HepG2 (cell line): ENCODE measurements around the gene CCDC142. TPM values are rescaled to one million over a fixed set of nuclear protein-coding genes. Genes with fewer than 3 reads are reported as not detected.

Experiments
- AGO1 ChIP-seq: fragments of 200-400 bp; formaldehyde crosslinking; IDR thresholded peaks from 2 replicates; pipeline ENCODE4 v1.6.1; 2017; ENCODE audit warnings: mild to moderate bottlenecking, low read depth, low read length, moderate library complexity; ENCODE audit not compliant: poor library complexity, severe bottlenecking
- CBX1 ChIP-seq: IDR thresholded peaks from one replicate; pipeline ENCODE4 v1.6.1; 2016; ENCODE audit warnings: antibody characterized with exemption, low read depth
- FOXA3 ChIP-seq: IDR thresholded peaks from 2 replicates; pipeline ENCODE4 v1.6.1; 2016; ENCODE audit warnings: missing genetic modification reagents, missing compliant biosample characterization
- FOXK2 ChIP-seq: fragments of 450-650 bp; IDR thresholded peaks from 2 replicates; pipeline ENCODE4 v1.6.1; 2016
- FOXO1 ChIP-seq: sonication (generic); formaldehyde crosslinking; IDR thresholded peaks from 2 replicates; pipeline ENCODE4 v1.4.0; 2020; ENCODE audit warnings: missing genetic modification reagents
- MIER3 ChIP-seq: IDR thresholded peaks from 2 replicates; pipeline ENCODE4 v1.6.1; 2016; ENCODE audit warnings: missing compliant biosample characterization, borderline replicate concordance
- NR1H2 ChIP-seq: sonication (generic); formaldehyde crosslinking; IDR thresholded peaks from 2 replicates; pipeline ENCODE4 v1.8.1; 2022; ENCODE audit warnings: low read depth, missing genetic modification reagents, borderline replicate concordance
- POLR2AphosphoS5 ChIP-seq: IDR thresholded peaks from 2 replicates; pipeline ENCODE4 v1.6.1; 2012; ENCODE audit warnings: low read depth, low read length
- TAF1 ChIP-seq: sonication (generic); formaldehyde crosslinking; IDR thresholded peaks from 2 replicates; pipeline ENCODE4 v1.4.0; 2020; ENCODE audit warnings: missing genetic modification reagents
- ZNF552 ChIP-seq: sonication (generic); formaldehyde crosslinking; IDR thresholded peaks from 2 replicates; pipeline ENCODE4 v1.9.0; 2022; ENCODE audit warnings: missing genetic modification reagents, mild to moderate bottlenecking, borderline replicate concordance
- ZSCAN12 ChIP-seq: sonication (generic); formaldehyde crosslinking; IDR thresholded peaks from 2 replicates; pipeline ENCODE4 v1.9.0; 2021; ENCODE audit warnings: mild to moderate bottlenecking, missing genetic modification reagents
- ZSCAN30 ChIP-seq: sonication (generic); formaldehyde crosslinking; IDR thresholded peaks from 2 replicates; pipeline ENCODE4 v1.5.0; 2020; ENCODE audit warnings: mild to moderate bottlenecking, missing genetic modification reagents
- polyA plus RNA-seq, 8 experiments: library from polyadenylated mRNA; depleted of rRNA in 3 of 8; stranded (reverse) in 7 of 8; unstranded in 1 of 8; fragments of >200 nt; fragmentation: Illumina TruSeq in 4 of 8; extraction: Trizol in 4 of 8; gene quantifications; 2 replicates each; pipeline versions ENCODE4 v1.2.1 to v1.2.3, GENCODE V29; 2011 to 2016; ENCODE audit warnings: low read depth in 4 of 8, missing spikeins in 1 of 8, mixed read lengths in 1 of 8; ENCODE audit not compliant: insufficient read depth in 1 of 8
- total RNA-seq, 5 experiments: library from RNA; depleted of rRNA; stranded (reverse); fragments of >200 nt; fragmentation: Illumina TruSeq; extraction: Trizol; gene quantifications; 2 replicates each; pipeline ENCODE4 v1.2.3, GENCODE V29; 2016; ENCODE audit warnings: low read depth in 1 of 5
- TF ChIP-seq, protein P1 (sequence below): sonication (generic); formaldehyde crosslinking; IDR thresholded peaks from 2 replicates; pipeline ENCODE4 v1.4.0; 2020; ENCODE audit warnings: low read depth, mild to moderate bottlenecking, missing genetic modification reagents
- TF ChIP-seq, protein P2 (sequence below): sonication (generic); formaldehyde crosslinking; IDR thresholded peaks from 2 replicates; pipeline ENCODE4 v1.5.1; 2020; ENCODE audit warnings: mild to moderate bottlenecking, missing genetic modification reagents, borderline replicate concordance
- TF ChIP-seq, protein P3 (sequence below): IDR thresholded peaks from 2 replicates; pipeline ENCODE4 v1.6.1; 2016
- TF ChIP-seq, protein P4 (sequence below): IDR thresholded peaks from 2 replicates; pipeline ENCODE4 v1.4.0; 2020; ENCODE audit warnings: mild to moderate bottlenecking, missing genetic modification reagents
- TF ChIP-seq, protein P5 (sequence below): IDR thresholded peaks from 2 replicates; pipeline ENCODE4 v1.6.1; 2016
- TF ChIP-seq, protein P6 (sequence below): sonication (generic); formaldehyde crosslinking; IDR thresholded peaks from 2 replicates; pipeline ENCODE4 v1.8.0; 2022; ENCODE audit warnings: missing genetic modification reagents, mild to moderate bottlenecking, borderline replicate concordance

Gene CCDC142
- total and polyA plus RNA-seq, 2 of the 13 experiments (the other 11 are each of a cell fraction or from before 2014, with no cell fraction given), result 14.7 to 30.4 TPM

DNA sequence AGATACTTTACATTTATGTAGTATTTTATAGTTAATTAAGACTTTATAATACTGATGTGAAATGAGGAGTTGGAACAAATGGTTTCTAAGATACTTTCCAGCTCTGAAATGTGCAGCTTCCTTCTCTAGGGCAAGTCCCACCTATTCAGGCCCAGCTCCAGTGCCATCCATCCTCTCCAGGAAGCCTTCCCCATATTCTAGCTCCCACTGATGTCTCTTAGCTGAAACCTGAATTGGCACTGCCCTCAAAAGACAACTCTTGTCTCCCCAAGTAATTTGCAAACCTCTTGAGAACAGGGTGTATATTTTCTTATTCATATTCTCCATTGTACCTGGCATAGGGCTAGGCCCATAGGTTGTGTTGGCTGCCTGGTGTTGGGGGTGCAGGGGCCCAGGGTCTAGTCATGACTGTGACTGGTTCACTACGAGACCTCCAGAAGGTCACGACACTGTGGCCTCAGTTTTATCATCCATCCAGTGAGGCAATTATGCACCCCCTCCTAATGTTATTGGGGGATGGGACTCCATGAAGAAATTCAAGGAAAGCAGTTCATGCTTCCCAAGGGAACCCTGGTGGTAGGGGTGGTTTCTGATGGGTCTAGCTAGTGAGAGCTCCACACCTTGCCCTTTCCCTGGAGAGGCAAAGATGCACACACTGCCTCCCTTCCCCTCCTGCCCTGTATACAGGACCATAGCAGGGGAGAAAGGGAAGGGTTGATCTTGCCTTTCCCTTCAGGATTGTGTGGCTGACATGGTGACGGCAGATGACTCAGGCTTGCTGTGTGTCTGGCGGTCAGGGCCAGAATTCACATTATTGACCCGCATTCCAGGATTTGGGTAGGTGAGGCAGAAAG lies 58.4 kb downstream of the CCDC142 start (continued):
- TF ChIP-seq, protein P1, sequence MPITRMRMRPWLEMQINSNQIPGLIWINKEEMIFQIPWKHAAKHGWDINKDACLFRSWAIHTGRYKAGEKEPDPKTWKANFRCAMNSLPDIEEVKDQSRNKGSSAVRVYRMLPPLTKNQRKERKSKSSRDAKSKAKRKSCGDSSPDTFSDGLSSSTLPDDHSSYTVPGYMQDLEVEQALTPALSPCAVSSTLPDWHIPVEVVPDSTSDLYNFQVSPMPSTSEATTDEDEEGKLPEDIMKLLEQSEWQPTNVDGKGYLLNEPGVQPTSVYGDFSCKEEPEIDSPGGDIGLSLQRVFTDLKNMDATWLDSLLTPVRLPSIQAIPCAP (CRISPR knock-in tag), result no peak
- TF ChIP-seq, protein P2, sequence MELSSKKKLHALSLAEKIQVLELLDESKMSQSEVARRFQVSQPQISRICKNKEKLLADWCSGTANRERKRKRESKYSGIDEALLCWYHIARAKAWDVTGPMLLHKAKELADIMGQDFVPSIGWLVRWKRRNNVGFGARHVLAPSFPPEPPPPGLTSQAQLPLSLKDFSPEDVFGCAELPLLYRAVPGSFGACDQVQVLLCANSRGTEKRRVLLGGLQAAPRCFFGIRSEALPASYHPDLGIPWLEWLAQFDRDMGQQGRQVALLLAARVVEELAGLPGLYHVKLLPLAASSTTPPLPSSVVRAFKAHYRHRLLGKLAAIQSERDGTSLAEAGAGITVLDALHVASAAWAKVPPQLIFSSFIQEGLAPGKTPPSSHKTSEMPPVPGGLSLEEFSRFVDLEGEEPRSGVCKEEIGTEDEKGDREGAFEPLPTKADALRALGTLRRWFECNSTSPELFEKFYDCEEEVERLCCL (CRISPR knock-in tag), result no peak
- TF ChIP-seq, protein P3, sequence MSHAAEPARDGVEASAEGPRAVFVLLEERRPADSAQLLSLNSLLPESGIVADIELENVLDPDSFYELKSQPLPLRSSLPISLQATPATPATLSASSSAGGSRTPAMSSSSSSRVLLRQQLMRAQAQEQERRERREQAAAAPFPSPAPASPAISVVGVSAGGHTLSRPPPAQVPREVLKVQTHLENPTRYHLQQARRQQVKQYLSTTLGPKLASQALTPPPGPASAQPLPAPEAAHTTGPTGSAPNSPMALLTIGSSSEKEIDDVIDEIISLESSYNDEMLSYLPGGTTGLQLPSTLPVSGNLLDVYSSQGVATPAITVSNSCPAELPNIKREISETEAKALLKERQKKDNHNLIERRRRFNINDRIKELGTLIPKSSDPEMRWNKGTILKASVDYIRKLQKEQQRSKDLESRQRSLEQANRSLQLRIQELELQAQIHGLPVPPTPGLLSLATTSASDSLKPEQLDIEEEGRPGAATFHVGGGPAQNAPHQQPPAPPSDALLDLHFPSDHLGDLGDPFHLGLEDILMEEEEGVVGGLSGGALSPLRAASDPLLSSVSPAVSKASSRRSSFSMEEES (CRISPR knock-in tag), result no peak
- no peak for TF ChIP-seq ZSCAN30 (CRISPR knock-in tag)
- TF ChIP-seq, protein P4, sequence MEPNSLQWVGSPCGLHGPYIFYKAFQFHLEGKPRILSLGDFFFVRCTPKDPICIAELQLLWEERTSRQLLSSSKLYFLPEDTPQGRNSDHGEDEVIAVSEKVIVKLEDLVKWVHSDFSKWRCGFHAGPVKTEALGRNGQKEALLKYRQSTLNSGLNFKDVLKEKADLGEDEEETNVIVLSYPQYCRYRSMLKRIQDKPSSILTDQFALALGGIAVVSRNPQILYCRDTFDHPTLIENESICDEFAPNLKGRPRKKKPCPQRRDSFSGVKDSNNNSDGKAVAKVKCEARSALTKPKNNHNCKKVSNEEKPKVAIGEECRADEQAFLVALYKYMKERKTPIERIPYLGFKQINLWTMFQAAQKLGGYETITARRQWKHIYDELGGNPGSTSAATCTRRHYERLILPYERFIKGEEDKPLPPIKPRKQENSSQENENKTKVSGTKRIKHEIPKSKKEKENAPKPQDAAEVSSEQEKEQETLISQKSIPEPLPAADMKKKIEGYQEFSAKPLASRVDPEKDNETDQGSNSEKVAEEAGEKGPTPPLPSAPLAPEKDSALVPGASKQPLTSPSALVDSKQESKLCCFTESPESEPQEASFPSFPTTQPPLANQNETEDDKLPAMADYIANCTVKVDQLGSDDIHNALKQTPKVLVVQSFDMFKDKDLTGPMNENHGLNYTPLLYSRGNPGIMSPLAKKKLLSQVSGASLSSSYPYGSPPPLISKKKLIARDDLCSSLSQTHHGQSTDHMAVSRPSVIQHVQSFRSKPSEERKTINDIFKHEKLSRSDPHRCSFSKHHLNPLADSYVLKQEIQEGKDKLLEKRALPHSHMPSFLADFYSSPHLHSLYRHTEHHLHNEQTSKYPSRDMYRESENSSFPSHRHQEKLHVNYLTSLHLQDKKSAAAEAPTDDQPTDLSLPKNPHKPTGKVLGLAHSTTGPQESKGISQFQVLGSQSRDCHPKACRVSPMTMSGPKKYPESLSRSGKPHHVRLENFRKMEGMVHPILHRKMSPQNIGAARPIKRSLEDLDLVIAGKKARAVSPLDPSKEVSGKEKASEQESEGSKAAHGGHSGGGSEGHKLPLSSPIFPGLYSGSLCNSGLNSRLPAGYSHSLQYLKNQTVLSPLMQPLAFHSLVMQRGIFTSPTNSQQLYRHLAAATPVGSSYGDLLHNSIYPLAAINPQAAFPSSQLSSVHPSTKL (CRISPR knock-in tag), result no peak
- TF ChIP-seq ZNF552, result no peak
- TF ChIP-seq, protein P5, sequence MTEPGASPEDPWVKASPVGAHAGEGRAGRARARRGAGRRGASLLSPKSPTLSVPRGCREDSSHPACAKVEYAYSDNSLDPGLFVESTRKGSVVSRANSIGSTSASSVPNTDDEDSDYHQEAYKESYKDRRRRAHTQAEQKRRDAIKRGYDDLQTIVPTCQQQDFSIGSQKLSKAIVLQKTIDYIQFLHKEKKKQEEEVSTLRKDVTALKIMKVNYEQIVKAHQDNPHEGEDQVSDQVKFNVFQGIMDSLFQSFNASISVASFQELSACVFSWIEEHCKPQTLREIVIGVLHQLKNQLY (CRISPR knock-in tag), result no peak
- TF ChIP-seq NR1H2 (CRISPR knock-in tag), result no peak
- TF ChIP-seq ZSCAN12 (CRISPR knock-in tag), result no peak
- TF ChIP-seq FOXK2, result no peak
- TF ChIP-seq POLR2AphosphoS5, result peak; percentile 74; the same call in 1 of the 2 replicates
- no peak for TF ChIP-seq FOXA3 (CRISPR knock-in tag)
- TF ChIP-seq FOXO1 (CRISPR knock-in tag), result no peak
- TF ChIP-seq, protein P6, sequence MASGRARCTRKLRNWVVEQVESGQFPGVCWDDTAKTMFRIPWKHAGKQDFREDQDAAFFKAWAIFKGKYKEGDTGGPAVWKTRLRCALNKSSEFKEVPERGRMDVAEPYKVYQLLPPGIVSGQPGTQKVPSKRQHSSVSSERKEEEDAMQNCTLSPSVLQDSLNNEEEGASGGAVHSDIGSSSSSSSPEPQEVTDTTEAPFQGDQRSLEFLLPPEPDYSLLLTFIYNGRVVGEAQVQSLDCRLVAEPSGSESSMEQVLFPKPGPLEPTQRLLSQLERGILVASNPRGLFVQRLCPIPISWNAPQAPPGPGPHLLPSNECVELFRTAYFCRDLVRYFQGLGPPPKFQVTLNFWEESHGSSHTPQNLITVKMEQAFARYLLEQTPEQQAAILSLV (CRISPR knock-in tag), result no peak
- TF ChIP-seq CBX1, result no peak
- no peak for TF ChIP-seq AGO1
- TF ChIP-seq MIER3, result peak; percentile 38; the same call in 1 of the 2 replicates
- TF ChIP-seq TAF1 (CRISPR knock-in tag), result peak; percentile 33; the same call in 1 of the 2 replicates
